Measurements from ENCODE around the gene SLC12A3. TPM values are rescaled to one million over a fixed set of nuclear protein-coding genes. Genes with fewer than 3 reads are reported as not detected.

SLC12A3 gene
- total and polyA plus RNA-seq, 2 of the 8 experiments (the other 6 are each of a cell fraction or from before 2014, with no cell fraction given), result not detected

DNA sequence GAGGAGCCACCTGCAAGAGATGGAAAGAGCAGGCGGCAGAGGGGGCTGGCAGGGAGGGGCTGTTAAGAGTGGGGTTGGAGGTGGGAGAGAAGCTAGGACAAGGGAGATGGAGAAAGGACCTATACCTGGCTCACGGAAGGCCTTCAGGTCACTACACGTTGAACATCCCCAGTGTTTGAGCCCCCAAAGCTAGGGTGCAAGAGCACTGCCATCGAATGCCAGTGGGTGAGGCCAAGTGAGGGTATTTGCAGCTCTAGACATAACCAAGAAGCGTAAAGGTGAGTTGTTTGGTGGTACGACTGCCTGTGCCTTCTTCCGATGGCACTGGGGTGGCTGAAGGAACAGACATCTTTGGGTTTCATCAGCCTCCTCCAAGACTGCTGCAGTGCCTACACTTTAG is 49.9 kb downstream of the SLC12A3 start:
- no peak overlapping the region for H3K27ac ChIP-seq (ENCODE audit: low read depth, low read length)
- CTCF ChIA-PET (ENCODE audit: partially characterized antibody), result interaction anchor here (0.6 kb wide), 1 partner anchor 14 kb away, joined by 3 read pairs; no protein-coding TSS in a partner anchor
- H3K4me1 ChIP-seq (replicated peaks in 1 of 4; ENCODE audit: control insufficient read depth in 3 of 4, insufficient read depth in 4 of 4, low read length in 3 of 4), result peaks cover 0 to 12% (median 0%) of the 10 kb centered on the region in 4 experiments; a peak in 3 of 7 replicates
- no peak overlapping the region for H4K5ac ChIP-seq (ENCODE audit: insufficient read length, low read depth, low read length)
- POLR2A ChIA-PET (ENCODE audit: partially characterized antibody), result interaction anchor here (2.8 kb wide), 1 partner anchor 16 kb away, joined by 18 read pairs; the partner anchor contains the start of gene HERPUD1
- no peak overlapping the region for H3K56ac ChIP-seq (replicated peaks; ENCODE audit: insufficient read length, low read depth, low read length)
- no peak overlapping the region for H2BK15ac ChIP-seq (ENCODE audit: low read length)
- peak overlapping the region; percentile 25; the same call in 1 of the 2 replicates for H2AFZ ChIP-seq (ENCODE audit: low read length)
- no peak overlapping the region for H4K91ac ChIP-seq (replicated peaks; ENCODE audit: insufficient read length, low read length)
- H3K9me3 ChIP-seq (ENCODE audit: insufficient read depth in 2 of 2, low read depth in 1 of 2, low read length in 1 of 2), result no peaks in the 10 kb centered on the region
- no peak overlapping the region for H3K4ac ChIP-seq (replicated peaks; ENCODE audit: insufficient read length, low read depth, low read length)
- no peak overlapping the region for H3K18ac ChIP-seq (ENCODE audit: extremely low read depth, low read length)
- no peaks in the 10 kb centered on the region for H3K79me2 ChIP-seq (ENCODE audit: control insufficient read depth in 1 of 2, insufficient read depth in 2 of 2, low read length in 2 of 2)
- H3K23me2 ChIP-seq (ENCODE audit: low read depth, low read length), result no peaks in the 10 kb centered on the region
- H4K8ac ChIP-seq (ENCODE audit: extremely low read depth, insufficient read depth, low read length), result no peak overlapping the region
- no peak overlapping the region for H3K9ac ChIP-seq (replicated peaks in 1 of 4; ENCODE audit: extremely low read depth in 1 of 4, low read depth in 3 of 4, low read length in 3 of 4)
- no peaks in the 10 kb centered on the region for H3K79me1 ChIP-seq (ENCODE audit: low read depth, low read length)
- H2BK120ac ChIP-seq (replicated peaks; ENCODE audit: low read depth, low read length), result no peak overlapping the region
- H2BK5ac ChIP-seq (ENCODE audit: low read depth, low read length), result no peak overlapping the region
- no peak overlapping the region for H2BK12ac ChIP-seq (ENCODE audit: low read depth, low read length)
- no peak overlapping the region for H3K14ac ChIP-seq (ENCODE audit: insufficient read length)
- DNase-seq (ENCODE audit: low read depth in 1 of 2, low spot score in 2 of 2) (no peak), FAIRE-seq (no peak)
- WGBS, 2 experiments (ENCODE audit: extremely low coverage in 1 of 2, insufficient coverage in 1 of 2, insufficient read length in 1 of 2, insufficient replicate concordance in 2 of 2, low coverage in 1 of 2, low lambda C conversion rate in 2 of 2, missing lambda C conversion rate in 1 of 2), result 81% methylated on average over 7 of the region's 7 CpGs; no CpG with 5 or more reads in 1 of the 2 experiments
- no peak overlapping the region for H3K4me3 ChIP-seq (ENCODE audit: extremely low read depth in 1 of 4, insufficient read depth in 2 of 4, low read depth in 3 of 4, low read length in 4 of 4)
- no peaks in the 10 kb centered on the region; a peak in 1 of 7 replicates for H3K27me3 ChIP-seq (replicated peaks in 1 of 4; ENCODE audit: control insufficient read depth in 3 of 4, extremely low read depth in 1 of 4, insufficient read depth in 3 of 4, low read length in 3 of 4)
- H3K4me2 ChIP-seq (ENCODE audit: insufficient read depth in 1 of 2, low read depth in 2 of 2, low read length in 2 of 2), result no peak overlapping the region
- H4K20me1 ChIP-seq (replicated peaks in 1 of 2; ENCODE audit: control insufficient read depth in 1 of 2, insufficient read depth in 2 of 2, low read length in 2 of 2), result no peaks in the 10 kb centered on the region
- no peaks in the 10 kb centered on the region for H3K36me3 ChIP-seq (ENCODE audit: control insufficient read depth in 2 of 4, insufficient read depth in 4 of 4, low read length in 3 of 4)
- H2AK5ac ChIP-seq (ENCODE audit: low read depth, low read length), result no peak overlapping the region
- H3K23ac ChIP-seq (ENCODE audit: insufficient read length), result no peak overlapping the region
- no peak overlapping the region for H2BK20ac ChIP-seq (ENCODE audit: low read length)
- TF ChIP-seq TCF12 (IDR thresholded peaks at IDR 0.05; ENCODE audit: low read depth, low read length) (no peak), NRF1 (IDR thresholded peaks at IDR 0.05; ENCODE audit: low read depth, low read length) (no peak), ATF3 (IDR thresholded peaks at IDR 0.05; ENCODE audit: insufficient read depth, low read depth, low read length) (no peak), RBBP5 (IDR thresholded peaks at IDR 0.05; ENCODE audit: borderline replicate concordance, low read depth, low read length) (no peak), CEBPB (IDR thresholded peaks at IDR 0.05; ENCODE audit: low read depth, low read length) (no peak), TAF7 (optimal IDR thresholded peaks at IDR 0.05; ENCODE audit: borderline replicate concordance, low read depth, low read length) (no peak), HDAC2 (IDR thresholded peaks at IDR 0.05; ENCODE audit: borderline replicate concordance in 1 of 2, low read depth in 2 of 2, low read length in 2 of 2) (no peak), FOSL1 (IDR thresholded peaks at IDR 0.05; ENCODE audit: insufficient read depth, low read depth, low read length) (no peak), MAFK (IDR thresholded peaks at IDR 0.05; ENCODE audit: low read depth, low read length) (no peak), TAF1 (IDR thresholded peaks at IDR 0.05; ENCODE audit: low read depth, low read length) (no peak), GTF2F1 (IDR thresholded peaks at IDR 0.05; ENCODE audit: borderline replicate concordance, low read depth, low read length) (no peak)
- TF ChIP-seq, protein P1, sequence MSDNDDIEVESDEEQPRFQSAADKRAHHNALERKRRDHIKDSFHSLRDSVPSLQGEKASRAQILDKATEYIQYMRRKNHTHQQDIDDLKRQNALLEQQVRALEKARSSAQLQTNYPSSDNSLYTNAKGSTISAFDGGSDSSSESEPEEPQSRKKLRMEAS (IDR thresholded peaks at IDR 0.05), result no peak

Measured in H1 (cell line).